ENCODE measurements around the gene RABL3. TPM values are rescaled to one million over a fixed set of nuclear protein-coding genes. Genes with fewer than 3 reads are reported as not detected.
A peak's percentile ranks its signal among the peaks of the same experiment; 100 is the strongest.

RABL3 gene
- total and polyA plus RNA-seq, 8 donors: 2.1 to 14.8 (median 7.9) TPM

DNA sequence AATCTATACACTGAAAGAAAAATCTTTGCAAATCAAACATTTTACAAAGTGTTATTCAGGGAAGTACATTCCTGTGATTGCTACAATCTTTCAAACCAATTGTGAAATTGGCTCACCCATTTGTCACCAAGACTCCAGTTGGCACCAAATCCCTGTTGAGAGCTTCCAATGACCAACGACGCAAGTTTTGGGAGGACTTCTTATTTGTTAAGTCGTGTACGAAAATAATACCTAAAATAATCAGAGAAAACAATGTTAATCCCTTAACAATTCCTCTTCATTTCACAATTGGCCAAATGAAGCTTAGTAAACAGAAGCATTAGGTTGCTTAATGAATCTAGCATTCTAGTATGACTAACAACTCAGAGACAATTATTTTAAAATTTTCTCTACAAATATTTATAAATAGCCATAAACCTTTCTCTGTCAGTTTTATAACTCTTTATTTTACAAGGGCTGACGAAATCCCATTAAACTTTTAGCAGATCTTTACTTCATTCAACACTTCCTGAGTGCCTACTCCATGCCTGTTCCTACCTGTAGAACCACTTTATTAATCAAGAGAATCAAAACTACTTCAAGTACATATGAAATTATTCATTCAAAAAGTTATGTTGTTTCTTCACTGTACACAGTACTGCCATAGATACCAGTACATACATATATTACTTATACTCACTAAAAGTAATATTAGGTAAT, 36.3 kb downstream of the RABL3 start:
- TF ChIP-seq, protein P1, sequence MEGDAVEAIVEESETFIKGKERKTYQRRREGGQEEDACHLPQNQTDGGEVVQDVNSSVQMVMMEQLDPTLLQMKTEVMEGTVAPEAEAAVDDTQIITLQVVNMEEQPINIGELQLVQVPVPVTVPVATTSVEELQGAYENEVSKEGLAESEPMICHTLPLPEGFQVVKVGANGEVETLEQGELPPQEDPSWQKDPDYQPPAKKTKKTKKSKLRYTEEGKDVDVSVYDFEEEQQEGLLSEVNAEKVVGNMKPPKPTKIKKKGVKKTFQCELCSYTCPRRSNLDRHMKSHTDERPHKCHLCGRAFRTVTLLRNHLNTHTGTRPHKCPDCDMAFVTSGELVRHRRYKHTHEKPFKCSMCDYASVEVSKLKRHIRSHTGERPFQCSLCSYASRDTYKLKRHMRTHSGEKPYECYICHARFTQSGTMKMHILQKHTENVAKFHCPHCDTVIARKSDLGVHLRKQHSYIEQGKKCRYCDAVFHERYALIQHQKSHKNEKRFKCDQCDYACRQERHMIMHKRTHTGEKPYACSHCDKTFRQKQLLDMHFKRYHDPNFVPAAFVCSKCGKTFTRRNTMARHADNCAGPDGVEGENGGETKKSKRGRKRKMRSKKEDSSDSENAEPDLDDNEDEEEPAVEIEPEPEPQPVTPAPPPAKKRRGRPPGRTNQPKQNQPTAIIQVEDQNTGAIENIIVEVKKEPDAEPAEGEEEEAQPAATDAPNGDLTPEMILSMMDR (IDR thresholded peaks at IDR 0.05): no peak
- H3K27me3 ChIP-seq: no peaks in the 10 kb centered on the region
- H3K4me1 ChIP-seq: no peaks in the 10 kb centered on the region
- no peaks in the 10 kb centered on the region for H3K9me3 ChIP-seq
- intact Hi-C loops (cut with DNase I): no loop called here
- ATAC-seq: no peak
- no peak overlapping the region for H3K4me3 ChIP-seq
- 80 to 89% methylated on average over 5 of the region's 5 CpGs for WGBS, 2 donors
- no peak for DNase-seq
- no peak overlapping the region for H3K27ac ChIP-seq
- FAIRE-seq: no peak
- no peaks in the 10 kb centered on the region for H3K36me3 ChIP-seq

GRCh38 chr3:120699333-120699732, 43.0 kb downstream of the RABL3 start:
- 39 to 47% methylated on average over 3 of the region's 3 CpGs for WGBS, 2 donors
- TF ChIP-seq, protein P1 (IDR thresholded peaks at IDR 0.05): no peak
- H3K9me3 ChIP-seq: no peaks in the 10 kb centered on the region

DNA sequence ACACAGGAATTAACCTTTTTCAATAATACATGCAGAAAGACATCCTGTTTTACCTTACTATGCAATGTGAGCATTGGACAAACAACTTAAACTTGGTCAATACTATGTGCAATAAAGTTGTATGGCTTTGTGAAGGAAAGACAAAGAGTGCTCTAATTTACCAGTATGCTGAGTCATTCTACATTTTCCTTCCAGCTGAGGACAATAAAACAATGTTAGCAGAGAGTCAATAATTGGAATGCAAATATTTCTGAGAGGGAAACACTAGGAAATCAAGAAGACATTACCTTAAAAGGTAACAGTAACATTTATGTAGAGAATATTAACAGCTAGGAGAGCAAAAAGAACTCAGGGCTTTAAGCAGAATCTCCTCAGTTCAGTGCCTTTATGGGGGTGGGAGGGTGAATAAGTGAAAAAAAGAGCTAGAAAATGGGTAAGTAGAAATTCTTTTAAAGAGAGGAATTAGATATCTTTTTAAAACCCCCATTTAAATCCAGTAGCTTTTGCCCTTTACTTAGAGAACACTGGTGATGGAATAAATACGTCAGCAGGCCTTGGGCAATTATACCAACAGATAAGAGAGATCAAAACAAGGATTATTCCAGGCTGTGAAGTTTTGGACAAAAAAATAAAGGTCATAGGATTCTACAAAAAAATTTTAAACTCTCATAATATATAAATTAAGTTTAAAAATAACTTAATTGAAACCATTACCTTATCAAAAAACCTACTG, 48.7 kb downstream of the RABL3 start:
- Histone ChIP-seq H3K36me3 (no peaks in the 10 kb centered on the region), H3K27ac (peak overlapping the region in 2 of 4 donors; percentile 4 to 54)
- intact Hi-C loops (cut with DNase I): no loop called here

More at GRCh38 chr3:120699333-120699732, 43.0 kb downstream of the RABL3 start:
- intact Hi-C loops (cut with DNase I): no loop called here
- Histone ChIP-seq H3K4me1 (peaks cover 0 to 5% (median 4%) of the 10 kb centered on the region in 3 donors), H3K4me3 (no peak overlapping the region), H3K27me3 (no peaks in the 10 kb centered on the region), H3K27ac (no peak overlapping the region), H3K36me3 (no peaks in the 10 kb centered on the region)
- DNase-seq (no peak), FAIRE-seq (no peak), ATAC-seq (peak in 1 of 4 donors; percentile 48)

DNA sequence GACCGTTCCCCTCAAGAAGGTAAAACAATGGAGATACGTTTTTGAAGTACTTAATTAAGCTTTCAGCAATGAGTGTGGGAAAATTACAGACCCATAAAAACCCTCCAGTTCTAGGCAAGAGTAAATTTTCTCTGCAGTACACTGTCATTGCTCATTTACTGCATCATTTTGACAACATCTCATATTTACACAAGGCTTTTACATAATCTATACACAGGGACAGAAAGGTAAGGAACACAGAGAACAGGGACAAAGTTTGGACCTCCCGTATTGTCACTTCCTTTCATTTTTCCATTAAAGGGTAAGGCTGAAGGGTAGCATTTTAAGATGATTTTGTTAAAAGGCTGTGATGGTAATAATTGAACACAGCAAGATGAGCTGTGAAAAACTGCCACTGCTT, 52.9 kb downstream of the RABL3 start:
- no peaks in the 10 kb centered on the region for H3K36me3 ChIP-seq
- no peaks in the 10 kb centered on the region for H3K27me3 ChIP-seq
- DNase-seq: no peak
- H3K9me3 ChIP-seq: no peaks in the 10 kb centered on the region
- WGBS, 2 donors: 87 to 88% methylated on average over 3 of the region's 3 CpGs
- H3K4me1 ChIP-seq: peaks cover 11 to 21% (median 18%) of the 10 kb centered on the region in 3 donors
- no peak overlapping the region for H3K4me3 ChIP-seq
- H3K27ac ChIP-seq: no peak overlapping the region
- intact Hi-C loops (cut with DNase I): no loop called here
- FAIRE-seq: no peak
- TF ChIP-seq, protein P1 (IDR thresholded peaks at IDR 0.05): no peak
- no peak for ATAC-seq

More for the DNA sequence above, 48.7 kb downstream of the RABL3 start:
- H3K27me3 ChIP-seq: no peaks in the 10 kb centered on the region
- ATAC-seq: peak; percentile 78 to 86 (median 84)
- no peak for DNase-seq
- no peak overlapping the region for H3K4me3 ChIP-seq
- H3K4me1 ChIP-seq: peaks cover 11 to 23% (median 19%) of the 10 kb centered on the region in 3 donors
- FAIRE-seq: peak; percentile 90
- TF ChIP-seq, protein P1 (IDR thresholded peaks at IDR 0.05): no peak
- H3K9me3 ChIP-seq: no peaks in the 10 kb centered on the region
- 26 to 29% methylated on average over 1 of the region's 1 CpG for WGBS, 2 donors

DNA sequence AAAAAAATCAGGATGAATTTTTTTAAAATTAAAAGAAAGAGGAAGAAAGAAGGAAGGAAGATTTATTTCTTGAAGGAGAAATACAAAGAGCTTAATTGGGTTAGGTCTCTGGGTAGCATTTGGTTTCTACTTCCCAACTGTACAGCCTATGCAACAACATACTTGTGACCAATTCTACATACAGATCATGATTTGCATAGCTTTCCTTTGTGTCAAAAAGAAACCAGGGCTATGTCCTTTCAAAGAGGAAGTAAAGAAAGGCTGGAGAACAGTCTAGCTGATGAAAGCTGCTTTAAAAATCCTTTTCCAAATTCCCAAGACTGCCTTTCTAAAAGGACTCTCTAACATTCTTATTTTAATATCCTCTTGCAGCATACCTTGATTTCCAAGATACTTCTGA, 54.2 kb downstream of the RABL3 start:
- no peaks in the 10 kb centered on the region for H3K9me3 ChIP-seq
- ATAC-seq (peak in 1 of 4 donors; percentile 35), DNase-seq (no peak), FAIRE-seq (no peak)
- H3K4me1 ChIP-seq: peaks cover 18 to 22% (median 19%) of the 10 kb centered on the region in 3 donors
- H3K36me3 ChIP-seq: no peaks in the 10 kb centered on the region
- intact Hi-C loops (cut with DNase I): no loop called here
- no peak overlapping the region for H3K27ac ChIP-seq
- no peaks in the 10 kb centered on the region for H3K27me3 ChIP-seq
- TF ChIP-seq, protein P1 (IDR thresholded peaks at IDR 0.05): no peak
- H3K4me3 ChIP-seq: no peak overlapping the region

Data from pancreas (tissue), 10 donors.